Kidney (tissue), 22 donors: Measurements from ENCODE around the gene C6orf118. TPM values are rescaled to one million over a fixed set of nuclear protein-coding genes. Genes with fewer than 3 reads are reported as not detected.

ENCODE experiments used
- DNase-seq, 5 donors: peaks; one replicate each; pipeline ENCODE4 v3.0.0-alpha.2; 2013 to 2020
- FAIRE-seq: peaks from 2 replicates; lab custom pipeline; 2012; peaks lifted over from hg19 to GRCh38; lab: Jason Lieb, UNC
- H3K27ac ChIP-seq, 2 donors: one replicate each; pipeline ENCODE4 v1.7.0; 2013; ENCODE audit warnings: low read depth in 2 of 2, low read length in 2 of 2, inconsistent platforms in 1 of 2
- H3K27me3 ChIP-seq: one replicate; pipeline ENCODE4 v1.7.1; 2013; ENCODE audit warnings: low read length, inconsistent platforms; ENCODE audit not compliant: control insufficient read depth, insufficient read depth
- H3K36me3 ChIP-seq, 3 donors: one replicate each; pipeline versions ENCODE4 v1.7.0 to v1.7.1; 2013; ENCODE audit warnings: low read length in 3 of 3, control low read depth in 1 of 3, inconsistent platforms in 1 of 3; ENCODE audit not compliant: insufficient read depth in 3 of 3, control insufficient read depth in 2 of 3
- H3K4me1 ChIP-seq, 3 donors: one replicate each; pipeline versions ENCODE4 v1.7.0 to v1.7.1; 2013; ENCODE audit warnings: low read length in 3 of 3, inconsistent platforms in 1 of 3, low read depth in 1 of 3; ENCODE audit not compliant: control insufficient read depth in 2 of 3, insufficient read depth in 2 of 3
- H3K4me3 ChIP-seq, 3 donors: one replicate each; pipeline versions ENCODE4 v1.7.0 to v1.8.1; 2013; ENCODE audit warnings: low read length in 3 of 3, control low read depth in 1 of 3, inconsistent platforms in 1 of 3
- H3K9ac ChIP-seq, 3 donors: one replicate each; pipeline versions ENCODE4 v1.7.0 to v1.7.1; 2013; ENCODE audit warnings: low read length in 3 of 3, control low read depth in 1 of 3, inconsistent platforms in 1 of 3
- H3K9me3 ChIP-seq, 3 donors: one replicate each; pipeline versions ENCODE4 v1.7.0 to v1.7.1; 2013; ENCODE audit warnings: low read length in 3 of 3, control low read depth in 1 of 3, inconsistent platforms in 1 of 3; ENCODE audit not compliant: control insufficient read depth in 2 of 3, insufficient read depth in 1 of 3
- CTCF ChIP-seq: IDR thresholded peaks from 3 replicates; pipeline ENCODE4 v1.5.1; 2012; ENCODE audit warnings: mild to moderate bottlenecking, moderate library complexity, borderline replicate concordance; ENCODE audit not compliant: insufficient read depth; ENCODE audit errors: extremely low read depth
- intact Hi-C: fragments of 100-400 bp; cut with DNase I; formaldehyde crosslinking; loops from one replicate; pipeline ENCODE4 v1.11.1; 2022
- long read RNA-seq, 10 donors: library from polyadenylated mRNA in 1 of 10; unstranded in 1 of 10; transcript quantifications; one replicate each; pipeline ENCODE4 v2.0.0 and lab custom pipeline, GENCODE V29; 2021 to 2026
- polyA plus RNA-seq: library from polyadenylated mRNA; stranded (reverse); fragments of 350-450 nt; fragmentation: Illumina TruSeq; extraction: RNeasy Lipid Tissue Mini Kit (QIAGEN cat#74804); gene quantifications from one replicate; pipeline ENCODE4 v1.2.3, GENCODE V29; 2014; ENCODE audit warnings: low read depth, low replicate concordance; ENCODE audit not compliant: insufficient read depth
- total RNA-seq: library from RNA; stranded (reverse); fragmentation: NEBNext Ultra II Directional; extraction: Animal tissue kit (Norgen Biotek cat#: 25700); gene quantifications from one replicate; pipeline ENCODE4 v1.2.1, GENCODE V29; 2021
- donor health status: control.
- donor health status: control.
- donor health status: control.
- donor health status: control.
- donor health status: control.
- donor health status: DM: yes; HTN: yes; CAD: no.
- donor health status: Normal renal cell carcinoma (clear cell type).

Gene C6orf118
- total RNA-seq = 0.57 TPM
- 0.67 TPM for polyA plus RNA-seq
- long read RNA-seq, donor 1 = 0 reads
- long read RNA-seq, donor 2, partial matches to known transcripts = 0 of 2 reads
- long read RNA-seq, donor 2, other reads (novel, unspliced or antisense) = 0 of 2 reads
- long read RNA-seq, donor 3, partial matches to known transcripts = 0 of 1 reads
- long read RNA-seq, donor 3, other reads (novel, unspliced or antisense) = 0 of 1 reads
- long read RNA-seq, donor 4, partial matches to known transcripts = 0 of 1 reads
- long read RNA-seq, donor 4, other reads (novel, unspliced or antisense) = 0 of 1 reads
- long read RNA-seq, donor 5 = 0 reads
- long read RNA-seq, donor 6 = 0 reads
- long read RNA-seq, donor 7, partial matches to known transcripts = 0 of 1 reads
- long read RNA-seq, donor 7, other reads (novel, unspliced or antisense) = 1 of 1 reads
- long read RNA-seq, donor 8, partial matches to known transcripts = 0 of 1 reads
- long read RNA-seq, donor 8, other reads (novel, unspliced or antisense) = 0 of 1 reads
- long read RNA-seq, donor 9 = 0 reads
- long read RNA-seq, donor 10, partial matches to known transcripts = 0 of 1 reads
- long read RNA-seq, donor 10, other reads (novel, unspliced or antisense) = 0 of 1 reads

GRCh38 chr6:165308926-165309731, at the start of gene C6orf118:
Gene C6orf118 (minus strand): TSS chr6:165309605. CDS start chr6:165309586, 19 bp downstream.
- FAIRE-seq (no peak), DNase-seq (peak; percentile 81 to 98 (median 95))
- intact Hi-C loops = no loop called here
- H3K27me3 ChIP-seq = no peaks in the 10 kb centered on the region
- peak within 1 kb of the TSS; percentile 46 to 68 (median 68) for H3K4me3 ChIP-seq
- no peak within 1 kb of the TSS for H3K27ac ChIP-seq
- no peaks in the 10 kb centered on the region for H3K36me3 ChIP-seq
- TF ChIP-seq CTCF = no peak
- H3K9me3 ChIP-seq = no peaks in the 10 kb centered on the region
- H3K4me1 ChIP-seq = peaks cover 0 to 3% (median 0%) of the 10 kb centered on the region in 3 donors
- H3K9ac ChIP-seq = peak within 1 kb of the TSS in 2 of 3 donors; percentile 46 to 57

GRCh38 chr6:165345700-165346099, 36.3 kb upstream of the C6orf118 start:
- intact Hi-C loops = no loop called here
- Histone ChIP-seq H3K9ac (no peak overlapping the region), H3K27ac (no peak overlapping the region), H3K4me3 (no peak overlapping the region), H3K27me3 (no peaks in the 10 kb centered on the region), H3K36me3 (peaks cover 0 to 2% (median 0%) of the 10 kb centered on the region in 3 donors), H3K9me3 (no peaks in the 10 kb centered on the region), H3K4me1 (no peaks in the 10 kb centered on the region)
- FAIRE-seq = no peak
- TF ChIP-seq CTCF = no peak
- DNase-seq = no peak

GRCh38 chr6:165340532-165340931, 31.1 kb upstream of the C6orf118 start:
- no peak for FAIRE-seq
- intact Hi-C loops = no loop called here

More at GRCh38 chr6:165340532-165340931, 31.1 kb upstream of the C6orf118 start:
- TF ChIP-seq CTCF = no peak
- Histone ChIP-seq H3K27me3 (no peaks in the 10 kb centered on the region), H3K9me3 (no peaks in the 10 kb centered on the region), H3K4me1 (no peaks in the 10 kb centered on the region), H3K36me3 (no peaks in the 10 kb centered on the region), H3K27ac (no peak overlapping the region), H3K9ac (no peak overlapping the region), H3K4me3 (no peak overlapping the region)
- no peak for DNase-seq
